Measurements from ENCODE around the gene SAPCD2.
A peak's percentile ranks its signal among the peaks of the same experiment; 100 is the strongest.

SAPCD2 gene

GRCh38 chr9:137022662-137023008 is 47.7 kb downstream of the SAPCD2 start:
- Histone ChIP-seq H3K4me3 (ENCODE audit: low read depth, low read length) (no peak overlapping the region), H3K27ac (ENCODE audit: extremely low read depth, low read depth, low read length) (no peak overlapping the region), H3K4me1 (ENCODE audit: control insufficient read depth, insufficient read depth, low read length) (peaks cover 2% of the 10 kb centered on the region; the same call in 1 of the 2 replicates), H3K36me3 (ENCODE audit: control insufficient read depth in 2 of 2, insufficient read depth in 1 of 2, low read length in 2 of 2) (peaks cover 0 to 18% of the 10 kb centered on the region in 2 experiments; a peak in 1 of 3 replicates), H3K9me3 (ENCODE audit: control insufficient read depth, insufficient read depth, low read depth, low read length) (no peaks in the 10 kb centered on the region)
- POLR2A ChIA-PET = interaction anchor here (0.5 to 2.5 kb wide), 7 partner anchors 8 to 218 kb away, joined by 3 to 9 read pairs (median 5); partner anchors contain the start of genes FUT7, PAXX and TUBB4B
- TF ChIP-seq SCRT1 (tag by site-specific recombination; IDR thresholded peaks at IDR 0.05; ENCODE audit: borderline replicate concordance) (peak; percentile 83; the same call in 1 of the 2 replicates), SCRT2 (tag by site-specific recombination; IDR thresholded peaks at IDR 0.05) (0 out of 2 replicates have a peak, but pooled peaks have one; percentile 39), PRDM2 (tag by site-specific recombination; IDR thresholded peaks at IDR 0.05; ENCODE audit: borderline replicate concordance) (0 out of 2 replicates have a peak, but pooled peaks have one; percentile 3), ZNF175 (tag by site-specific recombination; IDR thresholded peaks at IDR 0.05) (no peak)
- TF ChIP-seq, protein P1, sequence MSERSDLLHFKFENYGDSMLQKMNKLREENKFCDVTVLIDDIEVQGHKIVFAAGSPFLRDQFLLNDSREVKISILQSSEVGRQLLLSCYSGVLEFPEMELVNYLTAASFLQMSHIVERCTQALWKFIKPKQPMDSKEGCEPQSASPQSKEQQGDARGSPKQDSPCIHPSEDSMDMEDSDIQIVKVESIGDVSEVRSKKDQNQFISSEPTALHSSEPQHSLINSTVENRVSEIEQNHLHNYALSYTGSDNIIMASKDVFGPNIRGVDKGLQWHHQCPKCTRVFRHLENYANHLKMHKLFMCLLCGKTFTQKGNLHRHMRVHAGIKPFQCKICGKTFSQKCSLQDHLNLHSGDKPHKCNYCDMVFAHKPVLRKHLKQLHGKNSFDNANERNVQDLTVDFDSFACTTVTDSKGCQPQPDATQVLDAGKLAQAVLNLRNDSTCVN (tag by site-specific recombination; optimal IDR thresholded peaks at IDR 0.05) = no peak
- CTCF ChIA-PET = interaction anchor here (0.6 to 3.7 kb wide), 4 partner anchors 13 to 76 kb away, joined by 3 to 19 read pairs (median 4); no protein-coding TSS in a partner anchor

DNA sequence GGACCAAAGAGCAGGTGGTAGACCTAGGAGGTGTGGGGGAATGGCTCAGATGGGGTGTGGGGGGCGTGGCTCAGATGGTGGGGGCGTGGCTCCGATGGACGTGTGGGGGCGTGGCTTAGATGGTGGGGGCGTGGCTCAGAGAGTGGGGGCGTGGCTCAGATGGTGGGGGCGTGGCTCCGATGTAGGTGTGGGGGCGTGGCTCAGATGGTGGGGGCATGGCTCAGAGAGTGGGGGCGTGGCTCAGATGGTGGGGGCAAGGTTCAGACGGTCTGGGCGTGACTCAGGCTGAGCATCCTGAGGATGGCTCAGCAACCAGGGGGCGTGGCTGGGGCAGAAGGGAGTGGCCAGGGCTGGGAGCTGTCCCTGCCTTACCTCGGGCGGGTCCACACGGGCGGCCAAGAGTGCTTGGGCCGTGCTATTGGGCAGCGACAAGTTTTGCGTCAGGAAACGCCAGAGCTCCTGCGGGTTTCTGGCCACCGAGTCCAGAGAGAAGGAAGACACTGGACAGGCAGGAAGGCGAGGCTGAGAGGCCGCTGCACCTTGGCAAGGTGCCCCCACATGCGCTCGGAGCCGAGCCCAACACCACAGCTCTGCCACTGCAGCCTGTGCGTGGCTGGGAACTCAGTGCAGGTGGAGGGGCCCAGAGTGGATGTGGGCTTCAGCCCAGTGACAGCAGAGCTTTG is 48.2 kb downstream of the SAPCD2 start:
- H3K4me3 ChIP-seq (ENCODE audit: low read depth, low read length) = no peak overlapping the region
- peaks cover 0 to 23% of the 10 kb centered on the region in 2 experiments; a peak in 1 of 3 replicates for H3K36me3 ChIP-seq (ENCODE audit: control insufficient read depth in 2 of 2, insufficient read depth in 1 of 2, low read length in 2 of 2)
- POLR2A ChIA-PET = interaction anchor here (0.5 to 2.5 kb wide), 7 partner anchors 9 to 219 kb away, joined by 3 to 9 read pairs (median 5); partner anchors contain the start of genes FUT7, PAXX and TUBB4B
- H3K4me1 ChIP-seq (ENCODE audit: control insufficient read depth, insufficient read depth, low read length) = no peaks in the 10 kb centered on the region; the same call in 1 of the 2 replicates
- no peaks in the 10 kb centered on the region for H3K9me3 ChIP-seq (ENCODE audit: control insufficient read depth, insufficient read depth, low read depth, low read length)
- CTCF ChIA-PET = interaction anchor here (0.6 to 5.1 kb wide), 7 partner anchors 7 to 215 kb away, joined by 3 to 25 read pairs (median 4); no protein-coding TSS in a partner anchor
- H3K27ac ChIP-seq (ENCODE audit: extremely low read depth, low read depth, low read length) = no peak overlapping the region
- TF ChIP-seq KLF8 (tag by site-specific recombination; IDR thresholded peaks at IDR 0.05) = peak; percentile 85
- TF ChIP-seq ZNF792 (tag by site-specific recombination; IDR thresholded peaks at IDR 0.05) = no peak
- peak; percentile 62; the same call in 1 of the 2 replicates for TF ChIP-seq SP3 (tag by site-specific recombination; IDR thresholded peaks at IDR 0.05)
- TF ChIP-seq KLF9 (tag by site-specific recombination; IDR thresholded peaks at IDR 0.05; ENCODE audit: low read depth) = peak; percentile 99
- no peak for TF ChIP-seq ZBTB48 (tag by site-specific recombination; IDR thresholded peaks at IDR 0.05)
- TF ChIP-seq PATZ1 (tag by site-specific recombination; IDR thresholded peaks at IDR 0.05) = peak; percentile 84
- TF ChIP-seq ZBTB17 (tag by site-specific recombination; IDR thresholded peaks at IDR 0.05) = peak; percentile 22; the same call in 1 of the 2 replicates
- TF ChIP-seq, protein P2, sequence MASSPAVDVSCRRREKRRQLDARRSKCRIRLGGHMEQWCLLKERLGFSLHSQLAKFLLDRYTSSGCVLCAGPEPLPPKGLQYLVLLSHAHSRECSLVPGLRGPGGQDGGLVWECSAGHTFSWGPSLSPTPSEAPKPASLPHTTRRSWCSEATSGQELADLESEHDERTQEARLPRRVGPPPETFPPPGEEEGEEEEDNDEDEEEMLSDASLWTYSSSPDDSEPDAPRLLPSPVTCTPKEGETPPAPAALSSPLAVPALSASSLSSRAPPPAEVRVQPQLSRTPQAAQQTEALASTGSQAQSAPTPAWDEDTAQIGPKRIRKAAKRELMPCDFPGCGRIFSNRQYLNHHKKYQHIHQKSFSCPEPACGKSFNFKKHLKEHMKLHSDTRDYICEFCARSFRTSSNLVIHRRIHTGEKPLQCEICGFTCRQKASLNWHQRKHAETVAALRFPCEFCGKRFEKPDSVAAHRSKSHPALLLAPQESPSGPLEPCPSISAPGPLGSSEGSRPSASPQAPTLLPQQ (tag by site-specific recombination; IDR thresholded peaks at IDR 0.05) = peak; percentile 52; the same call in 1 of the 2 replicates
- TF ChIP-seq, protein P3, sequence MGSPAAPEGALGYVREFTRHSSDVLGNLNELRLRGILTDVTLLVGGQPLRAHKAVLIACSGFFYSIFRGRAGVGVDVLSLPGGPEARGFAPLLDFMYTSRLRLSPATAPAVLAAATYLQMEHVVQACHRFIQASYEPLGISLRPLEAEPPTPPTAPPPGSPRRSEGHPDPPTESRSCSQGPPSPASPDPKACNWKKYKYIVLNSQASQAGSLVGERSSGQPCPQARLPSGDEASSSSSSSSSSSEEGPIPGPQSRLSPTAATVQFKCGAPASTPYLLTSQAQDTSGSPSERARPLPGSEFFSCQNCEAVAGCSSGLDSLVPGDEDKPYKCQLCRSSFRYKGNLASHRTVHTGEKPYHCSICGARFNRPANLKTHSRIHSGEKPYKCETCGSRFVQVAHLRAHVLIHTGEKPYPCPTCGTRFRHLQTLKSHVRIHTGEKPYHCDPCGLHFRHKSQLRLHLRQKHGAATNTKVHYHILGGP (tag by site-specific recombination; IDR thresholded peaks at IDR 0.05) = no peak
- TF ChIP-seq SCRT2 (tag by site-specific recombination; IDR thresholded peaks at IDR 0.05) = peak; percentile 87
- TF ChIP-seq ZFP69B (tag by site-specific recombination; IDR thresholded peaks at IDR 0.05) = peak; percentile 84
- peak; percentile 13; the same call in 1 of the 2 replicates for TF ChIP-seq HIC1 (tag by site-specific recombination; IDR thresholded peaks at IDR 0.05)
